HK-2 (cell line): ENCODE results near the gene MEIS3.
"Not testable (repeated sequence)": the region's sequence is repeated elsewhere in the genome, so short reads cannot be mapped to it uniquely, and the experiment has no call there.

Source experiments
- DNase-seq: peaks from one replicate; pipeline ENCODE4 v3.0.0-alpha.2; 2018; ENCODE audit not compliant: unreplicated experiment

Gene MEIS3

DNA sequence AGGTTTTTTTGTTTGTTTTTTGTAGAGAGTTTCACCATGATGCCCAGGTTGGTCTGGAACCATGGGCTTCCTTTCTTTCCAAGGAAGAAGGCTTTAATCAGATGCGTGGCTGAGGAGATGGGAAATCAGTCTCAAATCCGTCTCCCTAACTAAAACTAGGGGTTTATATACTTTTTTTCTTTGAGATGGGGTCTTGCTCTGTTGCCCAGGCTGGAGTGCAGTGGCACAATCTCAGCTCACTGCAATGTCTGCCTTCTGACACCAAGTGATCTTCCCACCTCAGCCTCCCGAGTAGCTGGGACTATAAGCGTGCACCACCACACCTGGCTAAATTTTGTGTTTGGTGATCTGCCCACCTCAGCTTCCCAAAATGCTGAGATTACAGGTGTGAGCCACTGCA, 34.8 kb downstream of the MEIS3 start:
- not testable (repeated sequence) for DNase-seq

DNA sequence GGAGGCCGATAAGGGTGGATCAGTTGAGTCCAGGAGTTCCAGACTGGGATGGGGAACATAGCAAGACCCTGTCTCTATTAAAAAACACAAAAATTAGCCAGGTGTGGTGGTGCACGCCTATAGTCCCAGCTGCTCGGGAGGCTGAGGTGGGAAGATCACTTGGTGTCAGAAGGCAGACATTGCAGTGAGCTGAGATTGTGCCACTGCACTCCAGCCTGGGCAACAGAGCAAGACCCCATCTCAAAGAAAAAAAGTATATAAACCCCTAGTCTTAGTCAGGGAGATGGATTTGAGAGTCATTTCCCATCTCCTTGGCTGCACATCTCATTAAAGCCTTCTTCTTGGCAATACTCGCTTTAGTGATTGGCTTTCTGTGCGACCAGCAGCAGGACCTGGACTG, 35.4 kb downstream of the MEIS3 start:
- not testable (repeated sequence) for DNase-seq

DNA sequence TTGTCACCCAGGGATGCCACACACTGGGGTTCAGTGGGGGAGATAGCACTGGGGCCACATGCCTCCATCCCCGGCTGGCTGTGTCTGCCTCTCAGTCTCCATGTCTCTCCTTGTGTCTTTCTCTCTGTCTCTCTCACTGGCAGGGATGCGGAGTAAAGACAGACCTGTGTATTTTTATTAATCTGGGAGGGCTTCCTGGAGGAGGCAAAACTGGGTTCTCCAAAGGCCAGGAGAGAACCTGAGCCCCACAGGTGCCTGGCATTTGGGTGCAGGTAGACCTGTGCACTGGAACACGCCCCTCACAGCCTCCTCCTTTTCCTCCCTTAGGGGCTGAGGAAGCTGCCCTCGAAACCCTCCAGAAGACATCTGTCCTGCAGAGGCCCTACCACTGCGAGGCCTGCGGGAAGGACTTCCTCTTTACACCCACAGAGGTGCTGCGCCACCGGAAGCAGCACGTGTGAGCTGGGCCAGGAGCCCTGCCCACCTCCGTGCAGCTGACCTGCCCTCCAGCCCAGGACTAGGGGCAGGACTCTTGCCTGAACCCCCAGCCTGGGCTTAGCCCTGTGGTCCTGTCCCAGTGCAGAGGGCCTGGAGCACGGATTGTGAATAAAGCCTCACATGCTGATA, 37.6 kb downstream of the MEIS3 start:
- DNase-seq = no peak

DNA sequence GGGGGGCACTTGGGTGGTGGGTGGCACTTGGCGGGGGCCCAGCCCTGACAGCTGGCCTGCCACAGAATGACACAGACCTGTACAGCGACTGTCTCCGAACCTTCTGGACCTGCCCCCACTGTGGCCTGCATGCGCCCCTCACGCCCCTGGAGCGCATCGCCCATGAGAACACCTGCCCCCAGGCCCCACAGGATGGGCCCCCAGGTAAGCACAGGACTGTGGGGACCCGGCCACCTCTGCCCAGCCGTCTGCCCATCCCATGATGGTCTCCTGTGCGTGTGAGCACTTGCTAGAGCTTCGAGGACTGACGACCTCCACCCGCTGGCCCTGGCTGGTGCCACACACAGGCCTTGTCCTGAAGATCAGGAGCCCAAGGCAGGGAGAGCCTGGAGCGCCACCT, 38.2 kb downstream of the MEIS3 start:
- DNase-seq = no peak

DNA sequence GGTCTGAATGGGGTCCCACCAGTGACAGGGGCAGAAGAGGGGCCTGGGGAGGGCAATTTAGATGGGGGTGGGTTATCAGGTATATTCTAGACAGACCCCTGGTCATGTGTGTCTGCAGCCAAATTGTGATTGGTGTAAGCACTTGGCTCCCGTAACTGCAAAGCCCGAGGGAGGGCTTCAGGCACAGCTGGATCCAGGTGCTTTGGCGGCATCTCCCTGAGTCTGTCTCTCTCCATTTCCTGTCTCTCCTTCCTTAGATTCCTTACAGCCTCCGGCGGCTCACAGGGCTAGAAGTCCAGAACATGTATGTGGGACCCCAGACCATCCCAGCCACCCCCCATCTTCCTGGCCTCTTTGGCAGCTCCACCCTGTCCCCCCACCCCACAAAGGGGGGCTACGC, 38.8 kb downstream of the MEIS3 start:
- no peak for DNase-seq

DNA sequence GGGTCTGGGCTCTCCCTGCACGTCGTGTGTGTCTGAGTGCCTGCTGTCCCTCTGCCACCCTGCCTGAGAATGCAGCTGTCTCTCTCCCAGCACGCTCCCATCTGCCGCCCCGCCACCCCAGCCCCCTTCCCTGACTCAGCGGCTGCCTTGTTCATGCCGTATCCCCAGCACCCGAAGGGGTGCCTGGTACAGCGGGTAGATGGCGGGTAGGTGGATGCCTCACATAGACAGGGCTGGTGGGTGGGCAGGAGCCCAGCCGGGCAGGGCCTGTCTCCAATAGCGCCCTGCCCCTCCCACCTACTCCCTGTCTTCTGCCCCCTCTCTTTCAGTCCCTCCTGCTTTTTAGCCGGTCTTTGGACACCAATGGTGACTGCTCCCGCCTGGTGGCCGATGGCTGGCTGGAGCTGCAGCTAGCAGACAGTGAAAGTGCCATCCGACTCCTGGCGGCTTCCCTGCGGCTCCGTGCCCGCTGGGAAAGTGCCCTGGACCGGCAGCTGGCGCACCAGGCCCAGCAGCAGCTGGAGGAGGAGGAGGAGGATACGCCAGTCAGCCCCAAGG, 39.9 kb downstream of the MEIS3 start:
- no peak for DNase-seq

DNA sequence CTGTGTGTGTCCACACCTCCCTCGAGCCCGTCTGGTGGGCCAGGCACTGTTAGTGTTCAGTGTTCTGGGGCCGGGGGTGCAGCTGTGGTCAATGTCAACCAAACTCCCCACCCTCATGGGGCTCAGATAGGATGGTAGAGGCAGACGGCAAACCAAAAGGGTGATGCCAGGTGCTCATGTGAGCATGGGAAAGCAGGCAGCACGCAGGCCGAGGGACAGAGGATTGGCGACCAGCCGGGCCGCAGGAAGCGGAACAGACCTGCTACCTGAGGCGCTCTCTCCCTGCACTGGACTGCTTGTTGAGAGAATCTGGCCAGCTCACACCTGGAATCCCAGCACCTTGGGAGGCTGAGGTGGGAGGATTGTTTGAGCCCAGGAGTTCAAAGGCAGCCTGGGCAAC, 41.1 kb downstream of the MEIS3 start:
- DNase-seq = no peak

DNA sequence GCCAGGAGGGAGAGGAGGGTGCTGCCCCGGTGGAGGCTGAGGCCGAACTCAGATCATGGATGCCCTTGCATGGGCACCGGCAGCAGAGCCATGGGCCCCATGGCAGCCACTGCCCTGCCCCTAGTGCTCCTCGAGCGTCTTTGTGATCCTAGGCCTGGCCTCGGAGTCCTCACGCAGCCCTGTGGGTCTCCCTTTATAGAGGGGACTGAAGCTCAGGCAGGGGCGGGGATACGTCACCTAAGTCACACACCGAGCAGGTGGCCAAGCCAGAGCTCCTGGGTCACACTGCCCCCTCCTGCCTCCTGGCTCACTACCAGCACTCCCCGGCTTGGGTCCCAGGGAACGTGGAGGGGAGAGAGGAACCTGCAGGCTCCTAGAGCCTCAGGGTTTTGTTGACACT, 41.5 kb downstream of the MEIS3 start:
- no peak for DNase-seq

DNA sequence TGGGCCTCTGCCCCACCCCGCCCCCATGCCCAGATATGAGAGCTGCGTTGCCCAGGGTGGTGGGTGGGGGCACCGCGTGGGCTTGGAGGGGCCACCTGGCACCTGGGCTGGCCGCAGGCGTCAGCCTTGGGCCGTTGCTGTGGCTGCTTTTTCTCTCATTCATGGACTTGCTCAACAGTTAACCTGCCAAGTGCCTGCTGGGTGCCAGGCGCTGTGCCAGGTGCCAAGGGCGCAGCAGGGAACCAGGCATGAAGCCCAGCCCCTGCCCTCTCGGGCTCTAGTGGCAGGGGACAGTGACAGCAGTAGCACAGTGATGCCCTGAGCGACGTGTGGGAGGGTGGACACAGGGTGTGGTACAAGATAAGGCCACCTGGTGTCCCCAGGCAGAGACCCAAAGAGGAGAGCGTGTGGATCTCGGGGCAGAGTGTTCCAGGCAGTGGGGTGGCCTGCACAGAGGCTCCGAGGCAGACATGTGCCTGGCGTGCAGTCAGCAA, 42.1 kb downstream of the MEIS3 start:
- DNase-seq = no peak

DNA sequence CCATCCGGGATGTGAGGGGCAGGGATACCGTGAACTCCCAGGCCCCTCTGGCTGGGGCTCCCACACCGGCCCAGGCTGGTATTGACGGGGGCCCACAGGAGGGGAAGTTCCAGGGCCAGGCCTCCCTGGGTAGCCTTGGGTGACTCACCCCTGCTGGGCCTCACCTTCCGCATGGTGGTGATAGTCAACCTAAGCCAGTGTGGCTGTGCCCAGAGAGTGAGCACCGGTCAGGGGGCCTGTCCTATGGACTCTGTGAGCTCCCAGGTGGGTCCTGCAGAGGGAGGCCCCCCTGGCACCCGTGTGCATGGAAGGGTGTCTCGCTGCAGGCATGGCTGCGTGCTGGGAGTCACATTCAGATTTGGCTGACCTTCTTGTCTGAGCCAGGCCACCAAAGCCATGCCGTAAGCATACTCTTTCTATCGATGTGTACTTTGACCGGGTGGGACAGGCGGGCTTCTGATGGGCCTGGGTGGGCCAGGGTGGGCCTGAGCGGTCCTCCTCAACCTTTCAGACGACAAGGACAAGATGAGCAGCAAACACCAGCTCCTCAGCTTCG, 42.7 kb downstream of the MEIS3 start:
- peak; percentile 41 for DNase-seq

DNA sequence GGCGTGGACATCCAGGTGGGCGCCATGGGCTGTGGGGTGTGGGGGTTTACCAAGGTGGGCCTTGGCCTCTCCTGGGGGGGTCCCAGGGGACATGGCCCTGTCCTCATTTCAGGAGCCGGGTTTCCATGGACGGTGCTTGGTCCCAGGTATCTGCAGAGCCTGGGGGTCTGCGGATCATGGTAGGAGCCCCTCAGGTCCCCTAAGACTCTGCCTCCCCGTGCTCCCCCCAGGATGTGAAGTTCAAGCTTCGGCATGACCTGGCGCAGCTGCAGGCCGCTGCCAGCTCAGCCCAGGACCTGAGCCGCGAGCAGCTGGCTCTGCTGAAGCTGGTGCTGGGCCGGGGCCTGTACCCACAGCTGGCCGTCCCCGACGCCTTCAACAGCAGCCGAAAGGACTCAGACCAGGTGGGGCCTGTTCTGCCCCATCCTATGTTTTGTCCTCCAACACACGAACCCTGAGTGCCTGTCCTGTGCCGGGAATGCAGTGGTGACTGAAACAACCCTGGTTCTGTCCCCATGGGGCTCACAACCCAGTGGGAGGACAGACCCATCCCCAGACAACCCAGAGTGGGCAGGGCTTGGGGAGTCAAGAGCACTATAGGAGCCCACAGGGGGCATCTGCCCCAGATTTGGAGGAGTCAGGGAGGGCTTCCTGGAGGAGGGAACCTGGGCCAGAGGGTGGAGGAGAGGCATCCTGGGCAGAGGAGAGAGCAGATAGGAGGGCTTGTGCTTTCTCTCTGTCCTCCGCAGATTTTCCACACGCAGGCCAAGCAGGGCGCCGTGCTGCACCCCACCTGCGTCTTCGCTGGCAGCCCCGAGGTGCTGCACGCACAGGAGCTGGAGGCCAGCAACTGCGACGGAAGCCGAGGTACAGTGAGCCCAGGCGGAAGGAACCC, 43.4 kb downstream of the MEIS3 start:
- DNase-seq = no peak

DNA sequence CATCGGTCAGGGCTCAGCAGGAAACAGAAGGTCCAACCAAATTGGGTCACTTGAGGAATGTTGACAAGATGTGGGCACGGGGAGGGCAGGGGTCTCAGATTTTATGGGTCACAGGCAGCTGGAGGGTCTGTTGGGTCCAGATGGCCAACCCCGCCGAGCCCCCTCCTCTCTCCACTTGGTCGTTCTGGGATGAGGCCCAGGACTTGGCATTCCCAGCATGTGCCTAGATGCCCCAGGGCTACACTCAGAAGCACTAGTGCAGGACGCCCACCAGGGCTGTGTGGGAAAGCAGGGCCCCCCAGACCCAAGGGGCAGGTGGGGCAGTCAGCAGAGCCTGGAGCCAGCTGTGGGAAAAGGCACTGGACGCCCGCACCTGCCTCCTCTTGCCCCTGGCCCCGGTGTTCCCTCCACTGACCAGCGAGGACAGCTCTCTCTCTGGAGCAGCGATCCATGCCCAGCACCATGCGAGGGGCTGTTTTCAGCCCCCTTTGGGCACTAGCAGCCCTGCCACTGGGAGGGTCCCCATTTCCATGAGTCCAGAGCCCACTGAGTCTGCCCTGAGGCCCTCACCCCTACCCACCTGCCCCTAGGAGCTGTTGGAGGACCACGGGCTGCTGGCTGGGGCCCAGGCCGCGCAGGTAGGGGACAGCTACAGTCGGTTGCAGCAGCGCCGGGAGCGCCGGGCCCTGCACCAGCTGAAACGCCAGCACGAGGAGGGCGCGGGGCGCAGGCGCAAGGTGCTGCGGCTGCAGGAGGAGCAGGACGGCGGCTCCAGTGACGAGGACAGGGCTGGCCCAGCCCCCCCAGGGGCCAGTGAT, 44.2 kb downstream of the MEIS3 start:
- no peak for DNase-seq

DNA sequence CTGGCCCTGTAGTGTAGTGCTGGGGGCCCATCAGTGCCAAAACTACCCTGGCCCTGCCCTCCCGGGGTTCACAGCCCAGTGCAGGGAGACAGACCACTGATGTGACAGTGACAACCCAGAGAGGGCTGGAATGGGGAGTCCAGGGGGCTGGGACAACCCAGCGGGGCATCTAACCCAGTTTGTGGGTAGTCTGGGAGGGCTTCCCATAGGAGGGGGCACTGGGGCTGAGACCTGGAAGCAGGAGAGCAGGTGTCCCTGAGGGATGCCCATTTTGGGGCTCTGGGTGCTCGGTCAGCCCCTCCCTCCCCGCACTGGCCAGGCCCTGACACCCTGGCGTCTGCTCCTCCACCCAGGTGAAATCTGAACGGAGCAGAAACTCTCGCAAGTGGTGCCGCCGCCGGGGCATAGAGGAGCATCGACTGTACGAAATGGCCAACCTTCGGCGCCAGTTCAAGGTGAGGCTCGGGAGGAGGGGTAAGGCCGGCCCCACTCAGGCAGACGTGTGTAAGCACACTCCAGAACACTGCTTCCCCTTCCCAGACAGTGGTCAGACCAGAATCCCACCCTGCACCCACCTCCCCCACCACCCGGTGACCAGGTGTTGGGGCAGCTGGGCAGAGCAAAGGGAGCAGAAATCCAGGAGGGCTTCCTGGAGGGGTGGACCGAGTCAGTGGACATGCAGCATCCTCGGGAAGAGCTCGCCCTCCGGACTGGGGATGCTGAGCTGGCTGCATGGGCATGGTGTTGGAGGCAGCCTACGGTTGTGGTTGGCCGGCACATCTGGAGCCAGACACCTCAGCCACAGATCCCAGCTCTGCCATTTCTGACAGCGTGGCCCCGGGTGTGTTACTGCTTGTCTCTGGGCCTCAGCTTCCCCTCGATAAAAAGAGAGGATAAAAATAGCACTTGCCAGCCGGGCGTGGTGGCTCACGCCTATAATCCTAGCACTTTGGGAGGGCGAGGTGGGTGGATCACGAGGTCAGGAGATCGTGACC, 45.8 kb downstream of the MEIS3 start:
- DNase-seq = no peak

DNA sequence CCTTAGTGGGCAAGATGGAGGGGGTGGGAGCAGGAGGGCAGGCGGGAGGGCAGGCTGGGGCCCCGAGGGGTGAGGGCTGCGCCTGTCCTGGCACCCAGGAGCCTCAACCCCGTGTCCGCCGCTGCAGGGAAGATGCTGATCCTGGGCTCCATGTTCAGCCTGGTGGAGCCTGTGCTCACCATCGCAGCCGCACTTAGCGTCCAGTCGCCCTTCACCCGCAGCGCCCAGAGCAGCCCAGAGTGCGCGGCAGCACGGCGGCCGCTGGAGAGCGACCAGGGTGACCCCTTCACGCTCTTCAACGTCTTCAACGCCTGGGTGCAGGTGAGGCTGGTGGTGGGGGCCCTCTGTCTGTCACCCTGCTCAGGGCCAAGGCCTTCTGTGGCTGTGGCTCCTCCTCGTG, 46.7 kb downstream of the MEIS3 start:
- no peak for DNase-seq

DNA sequence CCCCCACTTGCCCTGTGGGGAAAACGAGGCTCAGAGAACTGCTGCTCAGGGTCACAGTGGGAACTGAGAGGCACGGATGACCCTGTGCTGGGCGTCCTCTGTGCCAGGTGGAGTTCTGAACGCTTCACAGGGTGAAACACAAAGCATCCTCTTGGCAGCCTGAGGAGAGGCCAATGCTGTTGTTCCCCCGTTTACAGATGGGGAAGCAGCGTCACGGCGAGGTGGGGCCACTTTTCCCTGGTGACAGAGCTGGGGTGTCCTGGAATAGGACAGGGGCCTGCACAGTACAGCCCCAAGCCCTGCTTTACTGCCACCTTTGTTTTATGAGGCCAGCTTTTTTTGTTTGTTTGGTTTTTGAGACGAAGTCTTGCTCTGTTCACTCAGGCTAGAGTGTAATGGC, 48.1 kb downstream of the MEIS3 start:
- no peak for DNase-seq

DNA sequence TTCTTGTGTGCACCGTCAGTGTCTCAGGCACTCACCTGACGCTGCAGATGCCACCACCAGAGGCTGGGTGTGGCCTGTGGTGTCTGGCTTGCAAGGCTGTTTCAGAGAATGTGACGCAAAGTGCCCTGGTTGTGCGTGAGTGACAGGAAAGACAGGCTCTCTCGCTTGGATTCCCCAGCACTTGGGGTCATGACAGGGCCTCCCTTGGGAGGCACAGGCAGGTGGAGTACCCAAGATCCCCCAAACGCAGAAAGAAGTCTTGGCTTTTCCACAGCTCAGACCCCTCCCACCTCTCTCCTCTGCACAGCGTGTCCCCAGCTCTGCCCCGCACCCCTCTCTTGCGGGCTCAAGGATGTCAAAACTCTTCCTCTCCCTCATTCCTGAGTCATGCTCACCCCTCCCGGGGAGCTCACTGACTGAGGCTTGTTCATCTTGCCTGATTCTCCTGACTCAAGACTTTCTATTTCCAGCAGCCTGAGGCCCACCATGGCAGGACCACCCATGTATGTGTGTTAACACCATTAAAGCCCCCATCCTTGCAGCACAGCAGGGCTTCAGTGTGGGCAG, 49.2 kb downstream of the MEIS3 start:
- DNase-seq = no peak

DNA sequence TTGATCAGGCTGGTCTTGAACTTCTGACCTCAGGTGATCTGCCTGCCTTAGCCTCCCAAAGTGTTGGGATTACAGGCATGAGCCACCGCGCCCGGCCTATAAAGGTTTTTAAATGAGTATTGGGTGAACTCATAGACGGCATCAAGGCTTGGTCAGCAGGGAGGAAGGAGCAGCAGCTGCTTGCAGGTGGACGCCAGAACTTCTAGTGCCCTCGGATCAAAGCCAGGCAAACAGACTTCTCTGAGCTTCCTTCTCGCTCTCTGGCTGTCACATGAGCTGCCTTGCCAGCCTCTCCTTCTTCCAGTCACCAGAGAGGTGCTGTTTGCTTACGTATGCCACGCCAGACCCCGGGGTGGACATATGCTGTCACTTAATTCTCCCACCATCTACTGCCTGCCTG, 53.9 kb downstream of the MEIS3 start:
- not testable (repeated sequence) for DNase-seq

DNA sequence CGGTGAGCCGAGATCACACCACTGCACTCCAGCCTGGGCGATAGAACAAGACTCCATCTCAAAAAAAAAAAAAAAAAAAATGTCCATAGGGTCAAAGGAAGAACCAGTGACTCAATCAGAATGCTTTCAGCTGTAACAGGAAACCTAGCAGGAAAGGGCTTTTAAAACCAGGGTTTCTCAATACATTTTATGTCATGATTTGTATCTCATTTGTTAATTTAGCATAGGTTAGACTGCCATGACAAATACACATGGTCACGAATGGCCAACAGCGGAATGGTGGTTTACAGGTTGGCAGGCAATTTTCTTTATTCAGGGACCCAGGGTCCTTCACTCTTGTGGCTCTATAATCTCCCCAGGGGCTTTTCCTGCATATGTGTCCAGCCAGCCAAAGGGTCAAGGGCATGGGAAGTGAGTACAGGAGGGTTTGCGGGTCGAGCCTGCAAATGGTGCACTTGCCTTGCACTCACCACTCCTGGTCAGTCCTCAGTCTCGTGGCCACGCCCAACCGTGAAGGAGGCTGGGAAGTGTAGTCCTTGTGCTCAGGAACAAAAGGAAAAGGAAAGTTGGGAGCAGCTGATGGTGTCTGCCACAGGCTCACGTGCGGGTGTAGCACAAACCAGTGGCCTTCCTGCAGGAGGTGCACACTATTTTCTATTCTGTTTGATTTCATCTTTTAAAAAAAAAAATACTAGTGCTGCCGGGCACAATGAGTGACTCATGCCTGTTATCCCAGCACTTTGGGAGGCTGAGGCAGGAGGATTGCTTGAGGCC, 55.4 kb downstream of the MEIS3 start:
- peak; percentile 21 for DNase-seq

DNA sequence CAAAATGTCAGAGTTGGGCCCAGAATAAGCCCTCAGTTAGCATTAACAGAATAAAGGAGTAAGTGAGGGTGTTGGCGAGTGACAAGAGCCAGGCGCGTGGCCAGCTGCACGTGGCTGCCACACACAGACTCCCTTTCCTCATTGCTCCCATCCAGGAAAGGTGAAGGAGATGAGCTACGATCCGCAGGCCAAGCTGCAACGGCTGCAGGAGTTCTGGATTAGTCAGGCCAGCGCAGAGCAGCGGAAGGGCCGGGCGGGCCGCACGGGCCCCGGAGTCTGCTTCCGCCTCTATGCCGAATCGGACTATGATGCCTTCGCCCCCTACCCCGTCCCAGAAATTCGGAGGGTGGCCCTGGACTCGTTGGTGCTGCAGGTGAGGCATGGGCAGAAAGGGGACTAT, 57.0 kb downstream of the MEIS3 start:
- no peak for DNase-seq
